Stimulated activated CD4-positive, alpha-beta T cell treated with anti-CD3 and anti-CD28 coated beads, Interleukin-15, amount 100 ng/mL, for 24 hours (primary cell): ENCODE results near the gene SLC9A3.
A peak's percentile ranks its signal among the peaks of the same experiment; 100 is the strongest.

Source experiments
- DNase-seq: peaks from one replicate; pipeline ENCODE4 v3.0.0-alpha.2; 2020

SLC9A3 gene

DNA sequence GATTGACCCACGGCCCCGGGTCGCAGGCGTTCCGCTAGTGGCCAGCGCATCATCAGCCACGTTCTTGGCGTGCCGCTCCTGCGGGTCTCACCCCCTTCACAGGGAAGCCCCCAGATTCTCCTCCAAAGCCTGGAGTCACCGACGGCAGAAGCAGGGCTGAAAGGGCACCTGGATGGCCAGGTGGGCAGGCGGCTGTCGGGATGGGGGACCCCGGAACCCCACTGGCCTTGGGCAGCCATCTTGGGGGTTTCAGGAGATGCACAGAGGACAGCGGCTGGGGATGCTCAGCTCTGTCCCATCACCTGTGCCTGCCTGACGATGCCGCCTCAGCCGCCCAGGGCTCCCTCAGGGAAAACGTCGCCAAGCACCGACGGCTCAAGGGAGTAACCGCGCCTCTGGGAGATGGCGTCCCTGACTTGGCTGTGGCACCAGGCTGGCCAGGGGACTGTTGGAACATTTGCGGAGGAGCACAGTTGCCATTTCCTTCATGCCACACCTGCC is 14.1 kb upstream of the SLC9A3 start:
- no peak for DNase-seq

DNA sequence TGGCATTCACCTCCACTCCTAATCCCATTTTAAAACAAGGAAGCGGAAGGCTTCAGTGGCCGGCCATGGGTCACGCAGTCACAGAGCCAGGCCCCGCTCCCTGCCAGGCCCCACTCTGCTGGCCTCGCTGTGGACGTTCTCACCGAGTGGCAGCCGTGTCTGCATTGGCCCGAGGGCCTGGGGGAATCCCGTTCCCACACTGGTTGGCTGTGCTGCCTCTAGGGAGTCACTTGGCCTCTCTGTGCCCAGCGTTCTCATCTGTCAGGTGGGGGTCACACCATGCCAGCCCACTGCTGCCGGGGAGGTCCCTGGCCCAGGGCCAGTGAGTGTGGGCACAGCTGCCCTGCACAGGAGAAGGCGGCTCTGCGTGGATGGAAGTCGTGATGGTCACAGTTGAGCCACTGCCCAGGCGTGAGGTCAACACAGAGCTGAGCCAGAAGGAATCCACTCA is 13.4 kb upstream of the SLC9A3 start:
- no peak for DNase-seq

DNA sequence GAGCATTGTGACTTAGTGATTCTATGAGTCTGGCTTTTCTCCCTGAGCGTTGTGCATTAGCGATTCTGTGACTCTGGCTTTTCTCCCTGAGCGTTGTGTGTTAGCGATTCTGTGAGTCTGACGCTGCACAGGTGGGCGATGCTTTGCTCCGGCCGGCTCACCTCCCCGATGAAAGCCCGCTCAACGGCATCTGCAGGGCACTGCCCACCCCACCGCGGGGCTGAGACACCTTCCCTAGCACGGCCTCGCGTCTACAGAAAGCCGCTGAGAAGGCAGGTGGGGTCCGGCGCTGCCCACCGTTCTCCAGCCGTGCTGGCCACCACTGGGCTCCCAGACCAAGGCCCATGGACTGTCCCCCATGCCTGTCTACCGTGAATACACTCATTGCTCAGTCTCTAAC is 12.8 kb upstream of the SLC9A3 start:
- DNase-seq, result no peak

DNA sequence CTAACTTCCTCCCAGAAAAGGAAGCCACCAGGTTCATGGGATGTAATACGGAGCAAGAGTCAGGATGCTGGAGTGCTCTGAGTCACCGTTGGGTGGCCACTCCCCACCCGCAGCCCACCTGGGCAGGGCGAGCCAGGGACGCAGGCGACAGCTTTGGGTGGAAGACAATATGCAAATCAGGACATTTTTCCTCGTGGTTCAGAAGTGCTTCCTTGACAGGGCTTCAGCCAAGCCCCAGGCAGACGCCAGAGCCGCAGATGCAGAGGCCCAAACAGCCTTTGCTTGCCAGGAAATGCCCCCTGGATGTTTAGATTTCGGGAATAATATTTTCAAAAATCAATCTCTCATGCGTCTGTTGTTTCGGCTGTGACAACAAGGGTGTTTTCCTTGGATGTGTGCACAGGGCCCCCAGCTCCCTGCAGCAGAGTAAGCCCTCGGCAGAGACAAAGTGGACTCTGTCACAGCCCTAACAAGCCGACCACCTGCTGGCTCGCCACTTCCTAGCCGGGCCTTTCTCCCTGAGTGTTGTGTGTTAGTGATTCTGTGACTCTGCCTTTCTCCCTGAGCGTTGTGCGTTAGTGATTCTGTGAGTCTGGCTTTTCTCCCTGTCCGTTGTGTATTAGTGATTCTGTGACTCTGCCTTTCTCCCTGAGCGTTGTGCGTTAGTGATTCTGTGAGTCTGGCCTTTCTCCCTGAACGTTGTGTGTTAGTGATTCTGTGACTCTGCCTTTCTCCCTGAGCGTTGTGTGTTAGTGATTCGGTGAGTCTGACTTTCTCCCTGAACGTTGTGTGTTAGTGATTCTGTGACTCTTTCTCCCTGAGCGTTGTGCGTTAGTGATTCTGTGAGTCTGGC is 11.8 kb upstream of the SLC9A3 start:
- no peak for DNase-seq

DNA sequence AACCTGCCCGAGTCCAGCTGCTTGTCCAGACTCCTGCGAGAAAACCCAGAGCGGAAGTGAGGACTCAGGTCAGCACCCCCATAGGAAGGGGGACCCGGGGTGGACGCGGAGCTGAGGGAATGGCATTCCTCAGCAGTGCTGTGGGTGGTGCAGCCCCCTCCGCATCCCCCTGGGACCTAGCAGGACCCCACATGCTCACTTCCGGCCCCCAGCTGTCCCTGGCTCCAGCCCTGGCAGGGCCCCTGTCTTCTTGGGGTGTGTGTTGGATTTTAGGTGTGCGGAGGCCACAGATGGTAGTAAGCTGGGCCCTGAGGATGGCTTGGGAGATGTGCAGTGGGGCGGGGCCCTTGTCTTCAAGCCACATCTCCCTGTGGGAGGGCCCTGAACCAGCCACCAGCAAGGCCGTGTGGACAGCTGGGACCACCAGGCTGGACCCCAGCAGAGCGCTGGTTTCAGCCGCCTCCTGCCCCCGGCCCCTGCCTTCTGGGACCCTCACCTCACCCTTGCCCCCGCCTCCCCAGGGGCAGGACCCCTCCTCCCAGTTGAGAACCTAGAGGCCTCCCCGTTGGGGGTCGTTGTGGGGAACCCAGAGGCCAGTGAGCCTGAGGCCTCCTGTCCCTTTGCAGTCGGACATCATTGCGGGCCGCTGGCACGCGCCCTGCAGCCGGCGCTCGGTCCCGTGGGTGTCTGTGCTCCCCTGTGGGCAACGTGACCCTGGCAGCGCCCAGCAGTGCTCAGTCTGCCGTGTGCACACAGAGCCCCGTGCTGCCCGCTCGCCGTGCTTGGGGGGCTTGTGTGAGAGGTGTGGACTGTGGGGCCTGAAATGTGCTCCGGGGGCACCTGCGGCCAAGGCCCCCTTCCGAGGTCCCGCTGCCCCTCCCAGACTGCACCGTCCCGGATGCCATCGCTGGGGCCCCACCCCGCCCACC is 10.8 kb upstream of the SLC9A3 start:
- DNase-seq, result no peak

DNA sequence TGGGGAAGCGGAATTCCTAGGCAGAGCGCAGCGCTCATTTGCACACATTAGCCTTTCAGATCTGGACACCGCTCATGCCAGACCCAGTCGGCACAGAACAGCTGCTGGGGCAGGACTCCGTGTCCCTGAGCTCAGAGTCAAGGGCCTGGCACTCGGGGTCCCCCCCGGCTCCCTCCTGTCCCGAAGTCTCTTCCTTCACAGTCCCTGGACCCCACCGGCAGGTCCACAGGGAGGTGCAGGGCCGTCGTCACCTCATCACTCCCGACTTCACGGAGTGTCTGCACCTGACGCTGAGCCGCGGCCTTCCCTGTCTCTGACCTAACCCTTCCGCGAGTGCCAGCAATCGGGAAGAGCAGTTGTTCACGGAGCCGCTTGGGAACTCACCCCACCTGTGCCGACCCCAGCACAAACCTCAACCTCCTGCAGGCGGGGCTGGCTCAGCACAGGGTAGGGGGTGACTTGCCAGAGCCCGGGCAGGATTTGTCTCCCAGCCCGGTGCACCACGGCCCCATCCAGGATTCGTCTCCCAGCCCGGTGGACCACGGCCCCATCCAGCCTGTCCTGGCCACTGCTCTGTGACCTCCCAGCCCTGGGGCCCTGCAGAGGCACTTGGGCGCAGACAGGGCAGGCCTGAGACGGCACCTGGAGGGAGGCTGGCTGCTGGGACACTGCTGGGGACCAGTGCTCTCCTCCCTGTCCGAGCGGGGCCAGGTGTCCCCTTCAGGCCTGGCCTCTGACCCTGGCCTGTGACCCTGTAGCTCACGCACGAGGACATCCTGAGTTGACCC is 9.9 kb upstream of the SLC9A3 start:
- no peak for DNase-seq

DNA sequence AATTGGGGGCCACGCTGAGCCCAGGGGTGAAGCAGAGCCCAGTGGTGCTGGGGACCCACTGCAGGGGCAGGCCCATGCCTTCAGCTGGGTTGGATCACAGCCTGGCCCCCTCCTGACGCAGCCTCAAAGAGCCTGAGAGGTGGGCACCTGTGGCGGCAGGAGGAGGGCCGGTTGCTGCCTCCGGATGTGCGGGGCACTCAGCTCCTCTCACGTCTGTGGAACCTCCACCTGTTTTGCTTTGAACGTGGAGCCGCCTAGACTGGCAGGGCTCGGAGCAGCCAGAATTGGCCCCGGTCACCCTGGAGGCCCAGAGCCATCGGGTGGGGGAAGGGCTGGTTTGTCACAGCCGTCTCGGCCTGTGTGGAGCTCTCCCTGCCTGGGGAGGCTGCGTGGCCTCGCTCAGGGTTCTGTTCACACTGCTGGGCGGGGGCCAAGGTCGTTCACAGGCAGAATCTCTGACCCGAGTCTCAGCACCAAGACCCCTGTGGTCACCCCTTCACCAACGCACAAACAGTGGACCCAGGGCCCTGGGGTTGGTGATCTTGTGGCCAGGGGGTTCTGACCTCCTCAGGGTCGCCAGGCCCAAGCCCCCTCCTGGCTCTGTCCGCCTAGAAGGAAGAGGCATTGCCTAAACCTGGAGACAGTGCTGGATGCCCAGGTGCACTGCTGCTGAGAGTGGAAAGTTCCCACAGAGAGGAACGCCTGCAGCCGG is 9.2 kb upstream of the SLC9A3 start:
- DNase-seq, result no peak

DNA sequence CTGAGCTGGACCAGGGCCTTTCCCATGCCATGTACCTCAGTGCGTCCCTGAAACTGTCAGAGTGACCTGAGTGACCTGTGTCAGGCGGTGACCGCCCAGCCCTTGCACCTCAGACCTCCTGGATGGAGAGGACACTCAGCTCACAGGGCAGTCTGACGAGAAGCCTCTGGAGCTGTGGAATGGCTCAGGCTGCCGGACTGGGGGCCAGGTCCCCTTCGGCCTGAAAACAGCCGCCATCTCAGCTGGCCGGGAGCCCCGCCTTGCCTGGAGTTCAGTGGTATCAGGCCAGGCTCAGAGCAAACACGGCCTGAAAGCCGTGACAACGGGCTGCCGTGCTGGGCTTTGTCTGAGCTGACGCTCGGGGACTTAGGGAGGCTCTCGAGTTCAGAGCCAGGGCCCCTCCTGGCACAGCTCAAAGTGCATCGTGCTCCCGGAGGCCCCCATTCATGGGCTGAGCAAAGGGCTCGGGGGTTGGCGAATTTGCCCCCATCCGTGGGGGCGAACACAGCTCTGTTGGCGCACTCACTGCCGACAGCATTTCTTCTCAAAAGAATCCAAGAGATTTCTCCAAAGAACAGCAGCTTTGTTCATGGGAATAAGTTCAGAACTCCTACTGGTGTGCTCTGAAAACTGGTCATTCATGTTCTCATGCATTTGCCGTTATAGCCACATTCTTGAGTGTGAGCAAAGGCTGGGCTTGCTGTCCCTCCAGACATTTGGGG is 8.4 kb upstream of the SLC9A3 start:
- no peak for DNase-seq

DNA sequence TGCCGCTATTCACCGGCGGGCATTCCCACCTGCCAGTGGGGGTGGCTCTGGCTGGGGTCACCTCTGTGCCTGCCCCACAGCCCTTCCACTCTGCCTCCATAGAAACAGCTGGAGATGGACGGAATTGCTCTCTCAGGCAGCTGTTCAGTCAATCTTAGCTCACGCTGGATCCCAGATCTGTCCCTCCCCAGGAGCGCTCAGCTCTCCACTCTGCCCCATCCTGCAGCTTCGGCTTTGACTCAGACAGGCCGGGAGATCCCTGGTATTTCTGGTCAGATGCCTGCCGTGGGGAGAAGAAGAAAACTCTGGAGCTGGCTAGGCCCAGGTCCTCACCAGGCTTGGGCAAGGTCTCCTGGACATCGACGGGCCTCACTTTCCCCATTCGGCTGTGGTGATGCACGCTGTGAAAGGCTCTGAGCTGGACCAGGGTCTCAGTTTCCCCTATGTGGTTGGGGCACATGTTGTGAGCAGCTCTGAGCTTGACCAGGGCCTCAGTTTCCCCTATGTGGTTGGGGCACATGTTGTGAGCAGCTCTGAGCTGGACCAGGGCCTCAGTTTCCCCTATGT is 7.6 kb upstream of the SLC9A3 start:
- DNase-seq, result no peak

DNA sequence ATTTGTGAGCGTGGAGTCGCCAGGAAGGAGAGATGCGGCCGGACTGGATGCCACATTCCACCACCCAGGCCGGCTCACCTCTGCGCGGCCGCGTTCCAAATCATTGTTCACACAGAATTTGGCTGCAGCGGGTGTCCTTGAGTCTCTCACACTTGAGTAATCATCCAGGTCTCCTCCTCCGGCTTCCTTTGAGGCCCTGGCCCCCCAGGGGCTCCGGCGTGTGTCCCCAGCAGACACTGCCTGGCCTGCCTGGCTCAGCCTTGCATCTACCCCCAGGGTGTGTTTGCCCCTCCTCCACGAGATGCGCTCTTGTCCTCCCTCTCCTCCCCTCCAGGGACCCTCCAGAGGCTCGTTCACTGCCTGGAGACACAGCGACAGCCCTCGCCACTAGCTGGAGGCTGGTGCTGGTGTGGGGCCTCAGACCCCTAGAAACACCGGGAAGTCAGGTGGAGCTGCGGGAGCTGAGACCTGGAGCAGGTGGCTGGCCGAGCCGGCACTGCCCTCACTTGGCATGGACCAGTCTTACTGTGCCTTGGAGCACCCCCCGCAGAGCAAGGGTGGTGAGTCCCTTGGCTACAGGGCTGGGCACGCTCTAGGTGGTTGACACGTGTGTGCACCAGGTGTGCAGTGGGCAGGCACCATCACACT is 7.0 kb upstream of the SLC9A3 start:
- DNase-seq, result no peak

DNA sequence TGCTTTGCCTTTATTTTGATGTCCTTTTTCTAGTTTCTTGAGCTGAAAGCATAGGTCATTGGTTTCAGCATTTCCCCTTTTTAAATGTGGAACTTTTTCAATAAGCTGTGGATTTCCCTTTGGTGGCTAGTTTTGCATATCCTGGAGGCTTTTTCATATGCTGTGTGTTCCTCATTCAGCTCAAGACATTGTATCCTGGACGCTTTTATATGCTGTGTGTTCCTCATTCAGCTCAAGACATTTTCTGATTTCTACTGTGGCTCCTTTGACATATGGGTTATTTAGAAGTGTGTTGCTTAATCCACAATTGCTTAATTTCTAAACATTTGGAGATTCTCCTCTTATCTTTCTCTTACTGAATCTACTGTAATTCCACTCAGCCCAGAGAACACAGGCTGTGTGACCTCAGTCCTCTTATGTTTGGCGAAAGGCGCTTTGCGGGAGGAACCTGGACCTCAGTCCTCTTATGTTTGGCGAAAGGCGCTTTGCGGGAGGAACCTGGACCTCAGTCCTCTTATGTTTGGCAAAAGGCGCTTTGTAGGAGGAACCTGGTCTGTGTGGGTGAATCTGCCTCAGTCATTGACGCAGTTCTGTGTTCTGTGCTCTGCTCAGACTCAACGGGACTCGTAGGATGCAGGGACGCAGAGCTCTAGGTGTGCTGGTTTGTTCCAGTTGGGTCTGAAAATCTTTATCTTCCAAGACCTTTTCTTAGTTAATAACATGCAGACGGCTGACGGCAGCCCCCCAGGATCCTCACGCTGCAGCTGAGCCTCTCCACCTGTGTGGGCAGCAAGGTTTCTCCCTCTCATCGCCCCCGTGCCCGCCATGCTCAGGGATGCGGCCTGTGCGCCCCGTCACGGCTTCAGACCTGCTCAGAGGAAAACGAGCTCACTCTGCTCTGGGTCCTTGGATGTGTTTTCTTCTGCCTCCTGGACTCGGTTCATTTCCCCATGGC is 6.0 kb upstream of the SLC9A3 start:
- DNase-seq, result no peak

DNA sequence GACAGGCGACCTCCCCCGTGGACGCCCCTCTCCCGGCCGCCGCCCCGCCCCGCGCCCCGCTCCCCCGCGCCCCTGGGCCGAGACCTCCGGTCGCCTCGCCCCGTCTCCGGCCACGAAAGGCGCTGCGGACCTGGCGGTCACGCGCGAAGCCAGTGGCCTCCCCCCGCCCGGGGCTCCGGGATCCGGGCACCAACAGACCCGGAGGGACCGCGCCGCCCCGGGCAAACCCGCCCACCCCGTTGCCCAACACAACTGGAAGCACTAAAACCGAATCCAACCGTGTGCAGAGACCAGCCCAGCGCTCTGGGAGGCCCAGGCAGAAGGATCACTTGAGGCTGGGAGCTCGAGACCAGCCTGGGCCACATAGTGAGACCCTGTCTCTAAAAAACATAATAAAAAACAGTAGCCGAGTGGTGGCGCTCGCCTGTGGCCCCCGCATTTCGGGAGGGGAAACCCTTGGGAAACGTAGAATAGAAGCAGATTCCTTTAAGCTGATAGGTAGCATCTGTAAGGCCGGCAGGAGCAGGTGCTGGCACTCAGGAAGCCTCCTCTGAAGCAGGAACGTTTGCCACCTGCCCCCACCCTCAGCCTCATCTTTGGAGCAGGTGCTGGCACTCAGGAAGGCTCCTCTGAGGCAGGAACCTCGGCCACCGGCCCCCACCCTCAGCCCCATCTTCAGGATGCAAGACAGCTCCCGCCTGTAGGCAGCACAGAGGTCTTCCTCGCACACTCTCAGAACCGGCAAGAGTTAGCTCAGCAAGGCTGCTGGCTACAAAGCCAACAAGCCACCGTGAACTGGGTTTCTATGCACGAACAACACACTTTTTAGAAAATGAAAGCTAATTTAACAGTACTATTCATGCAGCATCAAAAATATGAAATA is 4.6 kb upstream of the SLC9A3 start:
- DNase-seq, result no peak

DNA sequence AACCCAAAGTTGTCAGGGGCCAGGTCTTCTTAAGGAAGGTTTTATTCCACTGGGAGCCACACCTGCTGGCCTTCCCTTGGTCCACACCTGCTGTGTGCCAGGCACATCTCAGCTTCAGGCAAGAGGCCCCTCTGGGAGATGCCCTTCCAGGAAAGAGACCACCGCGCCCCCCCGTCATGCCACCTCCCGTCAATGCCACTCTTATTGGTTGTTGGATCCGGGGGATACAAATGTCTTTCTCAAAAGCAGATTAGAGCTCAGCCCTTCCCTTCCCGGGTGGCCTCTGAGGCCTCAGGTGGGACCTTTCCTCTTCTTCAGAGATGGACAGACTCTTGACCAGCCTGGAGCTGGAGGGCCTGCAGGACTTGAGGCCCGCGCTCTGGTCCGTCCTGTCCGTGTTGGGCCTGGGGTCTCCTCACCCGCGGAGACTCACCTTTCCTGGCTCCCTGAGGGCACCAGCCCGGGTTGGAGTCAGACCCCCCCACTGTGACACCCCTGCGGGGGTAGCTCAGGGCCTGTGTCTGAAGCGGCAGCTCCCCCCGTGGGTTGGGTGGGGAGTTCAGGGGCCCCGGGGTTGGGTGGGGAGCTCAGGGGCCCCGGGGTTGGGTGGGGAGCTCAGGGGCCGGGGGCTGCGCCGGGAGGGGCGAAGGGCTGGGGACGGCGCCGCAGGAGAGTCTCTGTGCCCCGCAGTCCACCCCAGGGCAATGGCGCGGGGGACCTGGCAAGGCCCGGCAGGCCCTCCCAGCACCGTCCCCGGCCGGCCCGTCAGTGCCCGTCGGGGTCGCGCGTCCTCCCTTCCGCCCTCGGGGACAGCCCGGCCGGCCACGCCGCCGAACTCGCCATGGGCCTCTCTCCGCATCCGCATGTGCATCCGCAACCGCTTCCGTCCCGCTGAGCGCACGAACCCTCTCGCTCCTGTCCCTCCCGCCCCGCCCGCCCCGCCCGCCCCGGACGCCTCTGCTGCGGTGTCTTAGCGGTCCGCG is 3.7 kb upstream of the SLC9A3 start:
- DNase-seq, result peak; percentile 53

DNA sequence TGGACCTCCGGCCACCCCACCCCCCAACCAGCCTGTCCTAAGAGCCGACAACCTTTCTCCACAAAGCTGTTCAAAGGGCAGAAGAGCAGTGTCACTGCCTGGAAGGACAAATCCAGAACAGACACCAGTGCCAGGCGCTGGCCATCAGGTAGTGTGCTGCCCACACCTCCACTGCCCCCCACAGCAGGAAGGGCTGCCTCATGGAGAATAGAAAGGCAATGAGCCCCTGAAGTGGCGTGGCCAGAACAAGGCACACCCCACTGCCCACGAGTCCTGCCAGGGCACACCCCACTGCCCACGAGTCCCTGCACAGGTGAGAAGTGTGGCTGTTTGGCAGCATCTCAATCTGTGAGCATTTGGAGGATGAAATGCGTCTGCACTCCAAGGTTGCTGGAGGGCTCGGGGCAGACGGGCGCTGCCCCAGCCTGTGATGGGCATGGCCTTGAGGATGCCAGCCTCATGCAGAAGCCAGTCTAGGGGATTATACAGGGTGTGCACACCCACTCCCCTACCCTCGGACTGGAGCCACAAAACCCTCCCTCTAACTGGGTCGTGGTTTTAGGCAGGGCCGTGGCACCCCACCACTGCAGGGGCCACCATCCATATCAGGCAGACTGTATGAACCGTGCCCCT is 2.3 kb upstream of the SLC9A3 start:
- no peak for DNase-seq

DNA sequence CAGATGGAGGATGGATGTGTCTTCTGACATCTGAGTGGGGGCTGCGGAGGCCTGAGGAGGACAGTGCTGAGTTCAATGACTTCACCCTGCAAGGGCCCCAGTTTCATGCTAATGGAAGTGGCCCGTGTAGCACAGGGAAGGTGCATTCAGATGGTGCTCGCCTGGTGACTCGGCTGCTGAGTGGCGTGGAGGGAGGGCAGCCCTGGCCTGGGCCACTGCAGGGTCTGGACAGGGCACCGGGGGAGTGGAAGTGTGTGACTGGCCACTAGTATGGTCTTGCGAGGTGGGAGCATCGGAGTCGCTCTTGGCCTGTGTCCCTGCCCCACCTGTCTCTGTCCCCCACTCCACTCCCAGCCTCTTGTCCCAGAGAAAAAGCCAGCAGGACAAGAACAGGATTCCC is 1.7 kb upstream of the SLC9A3 start:
- DNase-seq, result no peak

DNA sequence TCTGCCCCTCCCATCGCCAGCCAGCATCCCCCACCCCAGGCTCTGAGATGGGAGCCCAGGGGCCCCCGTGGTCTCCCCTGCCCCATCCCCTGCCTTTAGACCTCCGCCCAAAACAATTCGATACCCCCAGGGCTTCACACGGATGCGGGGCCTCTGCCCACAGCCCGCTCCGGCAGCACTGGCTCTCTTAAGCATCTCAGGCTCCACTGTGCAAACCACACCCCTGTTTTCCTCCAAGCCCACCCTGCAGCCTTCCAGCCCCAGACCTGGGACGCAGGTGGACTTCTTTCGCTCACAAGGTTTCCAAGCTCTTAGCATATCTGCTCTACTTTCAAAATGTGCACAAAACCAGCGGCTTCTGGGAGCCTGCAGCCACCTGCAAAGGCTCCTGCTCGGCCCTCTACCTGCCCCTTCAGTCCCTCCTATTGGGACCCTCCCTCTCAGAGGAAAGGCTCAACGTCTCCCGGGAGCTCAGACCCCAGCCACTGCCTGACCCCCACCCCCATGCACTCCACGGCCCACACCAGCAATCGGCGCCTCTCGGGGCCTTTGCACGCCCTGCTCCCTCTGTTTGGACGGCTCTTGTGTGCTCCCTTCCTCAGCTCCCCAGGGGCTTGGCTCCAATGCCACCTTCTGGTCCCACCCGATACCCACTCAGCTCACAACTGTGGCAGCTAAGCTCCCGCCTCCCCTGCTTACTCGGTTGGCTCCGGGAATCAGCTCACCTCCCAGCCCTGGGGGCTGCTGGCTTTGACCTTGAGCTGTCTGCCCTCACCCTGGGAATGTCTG is 918 bp upstream of the SLC9A3 start:
- no peak for DNase-seq
